ENCODE results near the gene SERINC1. TPM values are rescaled to one million over a fixed set of nuclear protein-coding genes. Genes with fewer than 3 reads are reported as not detected.

Gene SERINC1
- total RNA-seq, 1 donor from 2014 or later, result 176 TPM

DNA sequence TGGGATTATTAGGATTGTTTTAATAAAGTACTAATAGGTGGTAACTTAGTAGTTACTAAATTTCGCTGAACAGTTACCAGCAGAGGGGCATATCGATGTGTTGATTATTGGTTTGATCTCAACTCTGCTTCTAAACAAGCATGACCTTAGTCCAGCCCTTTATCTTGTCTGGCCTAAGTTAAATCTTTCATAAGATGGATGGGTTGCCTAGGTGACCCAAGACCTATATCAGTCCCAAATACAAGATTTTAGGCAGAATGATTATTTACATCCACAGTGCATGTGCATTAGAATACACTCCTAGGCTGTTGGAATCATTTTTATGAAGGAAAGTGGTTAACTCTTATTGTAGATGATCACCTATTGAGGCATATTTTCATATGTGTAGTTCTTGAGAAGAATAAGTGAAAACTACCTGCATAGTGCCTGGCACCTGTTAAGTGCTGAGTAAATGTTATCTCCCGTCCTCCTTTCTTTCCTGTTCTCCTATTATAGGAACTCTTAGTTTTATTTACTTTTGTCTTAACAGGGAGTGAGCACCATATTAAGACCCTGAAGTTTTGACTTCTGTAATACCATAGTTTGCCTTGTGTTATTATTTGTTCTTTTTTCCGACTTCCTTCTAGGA is 71.0 kb downstream of the SERINC1 start:
- Histone ChIP-seq H3K4me1 (ENCODE audit: control insufficient read depth in 3 of 3, insufficient read depth in 3 of 3, low read length in 3 of 3) (peaks cover 11 to 25% (median 17%) of the 10 kb centered on the region in 3 donors), H3K4me3 (ENCODE audit: low read length in 3 of 3) (peak overlapping the region; percentile 95 to 97 (median 96)), H3K9me3 (ENCODE audit: control insufficient read depth in 3 of 3, low read length in 3 of 3) (no peaks in the 10 kb centered on the region), H3K27ac (ENCODE audit: low read depth, low read length) (peak overlapping the region; percentile 93), H3K27me3 (ENCODE audit: control insufficient read depth in 3 of 3, insufficient read depth in 3 of 3, low read length in 3 of 3) (no peaks in the 10 kb centered on the region), H3K9ac (ENCODE audit: low read depth in 1 of 3, low read length in 3 of 3) (peak overlapping the region; percentile 92 to 98 (median 98)), H3K36me3 (ENCODE audit: control insufficient read depth in 3 of 3, insufficient read depth in 3 of 3, low read length in 3 of 3) (no peaks in the 10 kb centered on the region)

DNA sequence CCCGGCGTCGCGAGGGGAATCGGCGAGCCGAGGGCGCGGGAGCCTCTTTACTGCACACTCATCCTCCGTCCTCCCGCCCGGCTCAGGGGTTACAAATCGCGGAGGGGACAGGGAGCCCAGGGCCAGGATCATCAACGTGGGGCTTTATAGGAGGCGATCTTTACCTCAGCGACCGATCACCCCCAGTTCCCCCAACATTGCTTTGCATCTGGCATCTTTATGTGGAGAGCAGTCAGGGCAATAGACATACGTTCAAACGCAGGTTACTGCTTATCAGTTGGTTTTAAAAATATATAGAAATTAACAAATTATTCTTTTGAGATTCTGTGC is 71.5 kb downstream of the SERINC1 start:
- H3K36me3 ChIP-seq (ENCODE audit: control insufficient read depth in 3 of 3, insufficient read depth in 3 of 3, low read length in 3 of 3), result no peaks in the 10 kb centered on the region
- peaks cover 8 to 25% (median 17%) of the 10 kb centered on the region in 3 donors for H3K4me1 ChIP-seq (ENCODE audit: control insufficient read depth in 3 of 3, insufficient read depth in 3 of 3, low read length in 3 of 3)
- H3K4me3 ChIP-seq (ENCODE audit: low read length in 3 of 3), result peak overlapping the region; percentile 95 to 97 (median 96)
- H3K27me3 ChIP-seq (ENCODE audit: control insufficient read depth in 3 of 3, insufficient read depth in 3 of 3, low read length in 3 of 3), result no peaks in the 10 kb centered on the region
- H3K9ac ChIP-seq (ENCODE audit: low read depth in 1 of 3, low read length in 3 of 3), result peak overlapping the region; percentile 92 to 98 (median 98)
- no peaks in the 10 kb centered on the region for H3K9me3 ChIP-seq (ENCODE audit: control insufficient read depth in 3 of 3, low read length in 3 of 3)
- peak overlapping the region; percentile 93 for H3K27ac ChIP-seq (ENCODE audit: low read depth, low read length)

DNA sequence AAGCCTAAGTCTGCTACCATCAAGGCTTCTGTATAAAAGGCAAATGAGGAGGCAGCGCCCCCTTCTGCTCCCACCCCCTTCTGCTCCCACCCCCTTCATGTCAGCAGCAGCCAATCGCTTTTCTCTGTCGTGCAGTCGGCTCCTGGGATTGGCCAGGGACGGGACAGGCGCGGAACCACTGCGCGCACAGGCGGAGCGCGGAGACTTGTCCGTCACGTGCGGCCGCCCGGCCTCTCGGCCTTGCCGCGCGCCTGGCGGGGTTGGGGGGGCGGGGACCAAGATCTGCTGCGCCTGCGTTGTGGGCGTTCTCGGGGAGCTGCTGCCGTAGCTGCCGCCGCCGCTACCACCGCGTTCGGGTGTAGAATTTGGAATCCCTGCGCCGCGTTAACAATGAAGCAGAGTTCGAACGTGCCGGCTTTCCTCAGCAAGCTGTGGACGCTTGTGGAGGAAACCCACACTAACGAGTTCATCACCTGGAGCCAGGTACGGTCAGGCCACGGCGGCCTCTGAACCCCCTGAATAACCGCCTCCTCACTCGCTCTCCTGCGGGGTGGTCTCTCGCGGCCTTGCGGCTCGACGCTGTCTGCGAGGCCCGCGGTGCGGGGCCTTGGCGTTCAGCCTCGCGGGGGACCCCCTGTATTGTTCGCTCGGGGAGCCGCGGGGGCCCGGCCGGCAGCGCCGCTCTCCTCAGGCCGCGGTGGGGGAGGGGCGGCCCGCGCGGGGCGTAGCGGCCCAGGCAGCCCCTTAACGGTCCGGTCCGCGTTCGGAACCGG is 72.1 kb downstream of the SERINC1 start, which contains the start of gene HSF2:
HSF2 (plus strand) TSS at position 305 of the 773 bp plus-strand sequence; CDS start at position 391, 86 bp downstream.
- Histone ChIP-seq H3K9ac (ENCODE audit: low read depth in 1 of 3, low read length in 3 of 3) (peak within 1 kb of the TSS; percentile 92 to 98 (median 98)), H3K27ac (ENCODE audit: low read depth, low read length) (peak within 1 kb of the TSS; percentile 93), H3K4me1 (ENCODE audit: control insufficient read depth in 3 of 3, insufficient read depth in 3 of 3, low read length in 3 of 3) (peaks cover 8 to 25% (median 17%) of the 10 kb centered on the region in 3 donors), H3K4me3 (ENCODE audit: low read length in 3 of 3) (peak within 1 kb of the TSS; percentile 95 to 97 (median 96)), H3K27me3 (ENCODE audit: control insufficient read depth in 3 of 3, insufficient read depth in 3 of 3, low read length in 3 of 3) (no peaks in the 10 kb centered on the region), H3K9me3 (ENCODE audit: control insufficient read depth in 3 of 3, low read length in 3 of 3) (no peaks in the 10 kb centered on the region), H3K36me3 (ENCODE audit: control insufficient read depth in 3 of 3, insufficient read depth in 3 of 3, low read length in 3 of 3) (no peaks in the 10 kb centered on the region)

DNA sequence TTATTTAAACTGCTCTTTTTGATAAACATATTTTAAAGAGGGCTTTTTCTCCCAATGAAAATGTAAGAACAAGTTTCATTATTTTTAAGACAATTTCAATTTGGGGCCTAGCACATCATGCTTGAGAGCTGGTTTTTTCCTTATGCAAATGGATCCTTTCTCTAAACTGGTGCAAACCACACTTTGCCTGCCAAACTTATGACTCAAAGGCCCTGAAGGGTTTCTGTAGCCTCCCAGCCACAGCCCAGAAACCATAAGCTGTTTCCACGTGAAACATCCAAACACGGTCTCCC is 72.6 kb downstream of the SERINC1 start:
- Histone ChIP-seq H3K27me3 (ENCODE audit: control insufficient read depth in 3 of 3, insufficient read depth in 3 of 3, low read length in 3 of 3) (no peaks in the 10 kb centered on the region), H3K36me3 (ENCODE audit: control insufficient read depth in 3 of 3, insufficient read depth in 3 of 3, low read length in 3 of 3) (no peaks in the 10 kb centered on the region), H3K9ac (ENCODE audit: low read depth in 1 of 3, low read length in 3 of 3) (peak overlapping the region in 2 of 3 donors; percentile 63 to 73), H3K9me3 (ENCODE audit: control insufficient read depth in 3 of 3, low read length in 3 of 3) (no peaks in the 10 kb centered on the region), H3K4me3 (ENCODE audit: low read length in 3 of 3) (peak overlapping the region; percentile 61 to 77 (median 70)), H3K4me1 (ENCODE audit: control insufficient read depth in 3 of 3, insufficient read depth in 3 of 3, low read length in 3 of 3) (peaks cover 8 to 24% (median 16%) of the 10 kb centered on the region in 3 donors), H3K27ac (ENCODE audit: low read depth, low read length) (peak overlapping the region; percentile 63)

DNA sequence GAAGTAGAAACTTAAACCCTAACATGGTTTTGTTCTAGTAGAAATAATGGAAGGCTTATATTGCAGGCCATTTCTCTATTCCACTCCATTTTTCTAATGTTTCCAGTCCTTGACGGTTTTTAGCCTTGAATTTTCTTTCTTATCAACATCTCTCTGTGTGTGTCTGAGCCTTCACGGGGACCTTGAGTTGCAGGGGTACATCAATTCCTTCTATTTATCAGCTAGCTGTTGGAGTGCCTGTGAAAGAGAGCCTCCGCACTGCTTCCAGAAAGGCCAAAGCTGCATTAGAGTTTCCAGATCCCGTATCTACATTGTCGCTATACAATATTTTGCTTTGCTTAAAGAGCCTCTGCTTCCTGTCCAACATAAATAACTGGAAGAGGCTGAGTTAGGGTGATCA is 77.6 kb downstream of the SERINC1 start:
- Histone ChIP-seq H3K4me1 (ENCODE audit: control insufficient read depth in 3 of 3, insufficient read depth in 3 of 3, low read length in 3 of 3) (peaks cover 0 to under 1% (median 0%) of the 10 kb centered on the region in 3 donors), H3K36me3 (ENCODE audit: control insufficient read depth in 3 of 3, insufficient read depth in 3 of 3, low read length in 3 of 3) (no peaks in the 10 kb centered on the region), H3K9me3 (ENCODE audit: control insufficient read depth in 3 of 3, low read length in 3 of 3) (no peaks in the 10 kb centered on the region), H3K9ac (ENCODE audit: low read depth in 1 of 3, low read length in 3 of 3) (no peak overlapping the region), H3K27ac (ENCODE audit: low read depth, low read length) (no peak overlapping the region), H3K4me3 (ENCODE audit: low read length in 3 of 3) (no peak overlapping the region), H3K27me3 (ENCODE audit: control insufficient read depth in 3 of 3, insufficient read depth in 3 of 3, low read length in 3 of 3) (peaks cover 0 to under 1% (median 0%) of the 10 kb centered on the region in 3 donors)

DNA sequence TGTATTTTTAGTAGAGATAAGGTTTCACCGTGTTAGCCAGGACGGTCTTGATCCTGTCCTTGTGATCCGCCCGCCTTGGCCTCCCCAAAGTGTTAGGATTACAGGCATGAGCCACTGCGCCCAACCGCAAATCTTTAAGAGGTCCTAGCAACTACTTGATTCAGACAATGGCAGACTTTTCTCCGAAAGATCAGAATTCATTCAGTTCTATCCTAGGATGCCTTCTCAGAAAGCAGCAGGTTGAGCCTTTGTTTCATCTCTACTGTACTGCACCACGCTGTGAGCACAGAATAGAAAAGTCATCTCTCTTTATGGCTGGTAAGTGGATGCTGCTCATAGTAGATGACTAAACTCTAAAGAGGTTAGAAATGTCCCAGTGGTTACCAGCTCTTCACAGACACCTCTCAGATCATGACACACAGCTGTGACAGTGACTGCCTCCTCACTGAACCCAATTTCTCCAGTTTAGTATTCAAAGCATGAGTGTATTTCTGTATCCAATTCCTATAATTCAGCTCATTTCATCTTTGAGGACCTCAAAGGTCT is 78.2 kb downstream of the SERINC1 start:
- H3K9me3 ChIP-seq (ENCODE audit: control insufficient read depth in 3 of 3, low read length in 3 of 3), result no peaks in the 10 kb centered on the region
- no peak overlapping the region for H3K27ac ChIP-seq (ENCODE audit: low read depth, low read length)
- H3K9ac ChIP-seq (ENCODE audit: low read depth in 1 of 3, low read length in 3 of 3), result no peak overlapping the region
- peaks cover 0 to 2% (median 0%) of the 10 kb centered on the region in 3 donors for H3K27me3 ChIP-seq (ENCODE audit: control insufficient read depth in 3 of 3, insufficient read depth in 3 of 3, low read length in 3 of 3)
- no peak overlapping the region for H3K4me3 ChIP-seq (ENCODE audit: low read length in 3 of 3)
- H3K4me1 ChIP-seq (ENCODE audit: control insufficient read depth in 3 of 3, insufficient read depth in 3 of 3, low read length in 3 of 3), result no peaks in the 10 kb centered on the region
- H3K36me3 ChIP-seq (ENCODE audit: control insufficient read depth in 3 of 3, insufficient read depth in 3 of 3, low read length in 3 of 3), result no peaks in the 10 kb centered on the region

Small RNAs within 50 kb of the gene (small RNA-seq; reads per million reads assigned to genes)
- not detected for gene Z99129.1

Other genes starting within 250 kb of the SERINC1 start
- 37.1 TPM for gene HSF2, start 72.2 kb downstream of the SERINC1 start, total RNA-seq
- gene PKIB, start 138.6 kb upstream of the SERINC1 start, total RNA-seq, result not detected

Measured in skeletal muscle tissue (tissue), 5 donors.